ENCODE measurements around the gene SH3RF3. TPM values are rescaled to one million over a fixed set of nuclear protein-coding genes. Genes with fewer than 3 reads are reported as not detected.

The SH3RF3 gene
- total RNA-seq, 1 donor from 2014 or later: 7.3 TPM

GRCh38 chr2:109386004-109386695 is 257.1 kb downstream of the SH3RF3 start:
- Histone ChIP-seq H3K27ac (ENCODE audit: low read depth, low read length) (no peak overlapping the region), H3K36me3 (ENCODE audit: insufficient read depth, low read length) (no peaks in the 10 kb centered on the region), H3K27me3 (ENCODE audit: insufficient read depth, low read length) (no peaks in the 10 kb centered on the region), H2AFZ (ENCODE audit: low read depth, low read length) (no peak overlapping the region), H3K4me2 (ENCODE audit: low read length) (no peak overlapping the region), H4K20me1 (ENCODE audit: insufficient read depth, low read length) (peaks cover 21% of the 10 kb centered on the region), H3K9ac (ENCODE audit: low read length) (no peak overlapping the region), H3K9me3 (ENCODE audit: insufficient read depth, low read depth, low read length) (no peaks in the 10 kb centered on the region), H3K4me3 (ENCODE audit: insufficient read depth, low read depth, low read length) (no peak overlapping the region), H3K79me2 (ENCODE audit: insufficient read depth, low read length) (no peaks in the 10 kb centered on the region), H3K4me1 (ENCODE audit: insufficient read depth, low read length) (no peaks in the 10 kb centered on the region)
- no peak for DNase-seq (ENCODE audit: low read depth)
- Mint-ChIP-seq H3K27me3 (ENCODE audit: low read depth, unreplicated experiment) (peaks cover 42% of the 10 kb centered on the region), H3K4me3 (ENCODE audit: unreplicated experiment) (no peak overlapping the region), H3K4me1 (ENCODE audit: low read depth, unreplicated experiment) (peaks cover 24% of the 10 kb centered on the region), H3K27ac (ENCODE audit: unreplicated experiment) (no peak overlapping the region), H3K36me3 (ENCODE audit: low read depth, unreplicated experiment) (peaks cover 15% of the 10 kb centered on the region), H3K9me3 (ENCODE audit: unreplicated experiment) (no peaks in the 10 kb centered on the region)
- TF ChIP-seq EZH2 (IDR thresholded peaks at IDR 0.05; ENCODE audit: insufficient read depth, low read length): no peak
- TF ChIP-seq, protein P1, sequence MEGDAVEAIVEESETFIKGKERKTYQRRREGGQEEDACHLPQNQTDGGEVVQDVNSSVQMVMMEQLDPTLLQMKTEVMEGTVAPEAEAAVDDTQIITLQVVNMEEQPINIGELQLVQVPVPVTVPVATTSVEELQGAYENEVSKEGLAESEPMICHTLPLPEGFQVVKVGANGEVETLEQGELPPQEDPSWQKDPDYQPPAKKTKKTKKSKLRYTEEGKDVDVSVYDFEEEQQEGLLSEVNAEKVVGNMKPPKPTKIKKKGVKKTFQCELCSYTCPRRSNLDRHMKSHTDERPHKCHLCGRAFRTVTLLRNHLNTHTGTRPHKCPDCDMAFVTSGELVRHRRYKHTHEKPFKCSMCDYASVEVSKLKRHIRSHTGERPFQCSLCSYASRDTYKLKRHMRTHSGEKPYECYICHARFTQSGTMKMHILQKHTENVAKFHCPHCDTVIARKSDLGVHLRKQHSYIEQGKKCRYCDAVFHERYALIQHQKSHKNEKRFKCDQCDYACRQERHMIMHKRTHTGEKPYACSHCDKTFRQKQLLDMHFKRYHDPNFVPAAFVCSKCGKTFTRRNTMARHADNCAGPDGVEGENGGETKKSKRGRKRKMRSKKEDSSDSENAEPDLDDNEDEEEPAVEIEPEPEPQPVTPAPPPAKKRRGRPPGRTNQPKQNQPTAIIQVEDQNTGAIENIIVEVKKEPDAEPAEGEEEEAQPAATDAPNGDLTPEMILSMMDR (IDR thresholded peaks at IDR 0.05; ENCODE audit: insufficient read depth, low read depth, low read length): no peak
- FAIRE-seq: no peak

- Histone ChIP-seq H3K36me3 (ENCODE audit: insufficient read depth, low read length) (no peaks in the 10 kb centered on the region), H3K4me3 (ENCODE audit: insufficient read depth, low read depth, low read length) (no peak overlapping the region), H3K4me1 (ENCODE audit: insufficient read depth, low read length) (no peaks in the 10 kb centered on the region), H4K20me1 (ENCODE audit: insufficient read depth, low read length) (peaks cover 19% of the 10 kb centered on the region), H3K27ac (ENCODE audit: low read depth, low read length) (no peak overlapping the region), H3K27me3 (ENCODE audit: insufficient read depth, low read length) (no peaks in the 10 kb centered on the region), H2AFZ (ENCODE audit: low read depth, low read length) (no peak overlapping the region), H3K9ac (ENCODE audit: low read length) (no peak overlapping the region), H3K9me3 (ENCODE audit: insufficient read depth, low read depth, low read length) (no peaks in the 10 kb centered on the region), H3K79me2 (ENCODE audit: insufficient read depth, low read length) (no peaks in the 10 kb centered on the region), H3K4me2 (ENCODE audit: low read length) (no peak overlapping the region)
- no peak for FAIRE-seq
- no peak overlapping the region for H3K4me3 Mint-ChIP-seq (ENCODE audit: unreplicated experiment)
- TF ChIP-seq, protein P1 (IDR thresholded peaks at IDR 0.05; ENCODE audit: insufficient read depth, low read depth, low read length): no peak
- no peak for TF ChIP-seq EZH2 (IDR thresholded peaks at IDR 0.05; ENCODE audit: insufficient read depth, low read length)
- no peak overlapping the region for H3K27ac Mint-ChIP-seq (ENCODE audit: unreplicated experiment)
- DNase-seq (ENCODE audit: low read depth): no peak
- H3K4me1 Mint-ChIP-seq (ENCODE audit: low read depth, unreplicated experiment): peaks cover 14% of the 10 kb centered on the region
- no peaks in the 10 kb centered on the region for H3K9me3 Mint-ChIP-seq (ENCODE audit: unreplicated experiment)
- H3K36me3 Mint-ChIP-seq (ENCODE audit: low read depth, unreplicated experiment): peaks cover 8% of the 10 kb centered on the region
- peaks cover 44% of the 10 kb centered on the region for H3K27me3 Mint-ChIP-seq (ENCODE audit: low read depth, unreplicated experiment)
Measured at GRCh38 chr2:109387221-109387735, 258.3 kb downstream of the SH3RF3 start.
